HepG2 (cell line): ENCODE measurements around the gene EHBP1. TPM values are rescaled to one million over a fixed set of nuclear protein-coding genes. Genes with fewer than 3 reads are reported as not detected.

Experiments used
- ATAC-seq: fragments of 200-7000 bp; cut with Tn5 transposase; 3 replicates; pipeline ENCODE4 v1.9.1; 2020; ENCODE audit warnings: mild to moderate bottlenecking, moderate library complexity
- BruUV-seq: library from RNA; stranded (reverse); fragments of 400-500 nt; replicated peaks from 2 replicates; lab custom pipeline; 2021; lab: Mats Ljungman, UMichigan
- CTCF ChIA-PET: fragments of 300-600 bp; formaldehyde crosslinking; extraction: SDS; loops from one replicate; lab custom pipeline; 2021; ENCODE audit warnings: low total read pairs, inconsistent platforms, low intra/inter-chr PET ratio; lab: Yijun Ruan, JAX
- POLR2A ChIA-PET: fragments of 350-600 bp; sonication (Branson Sonifier 250); formaldehyde crosslinking; loops from one replicate; lab custom pipeline; 2020; ENCODE audit warnings: antibody characterized with exemption, inconsistent platforms; lab: Yijun Ruan, JAX
- DNase-seq: peaks from one replicate; pipeline ENCODE4 v3.0.0-alpha.2; 2015; ENCODE audit warnings: low spot score
- FAIRE-seq: peaks from 3 replicates; lab custom pipeline; 2011; peaks lifted over from hg19 to GRCh38; lab: Jason Lieb, UNC
- H2AFZ ChIP-seq: one replicate; pipeline ENCODE4 v1.6.1; 2011; ENCODE audit warnings: low read length, inconsistent platforms
- H3K27ac ChIP-seq: fragments of 300-600 bp; 3 replicates; pipeline ENCODE4 v1.8.0; 2011; ENCODE audit warnings: mixed run types, mild to moderate bottlenecking, mixed read lengths, low read length, inconsistent platforms; ENCODE audit not compliant: insufficient read depth; ENCODE audit errors: extremely low read length
- H3K27me3 ChIP-seq, 2 experiments: fragments of 200-600 bp in 1 of 2; 2 replicates in 1 of 2; 3 replicates in 1 of 2; pipeline versions ENCODE4 v1.6.0 to v1.8.0; 2011; ENCODE audit warnings: low read length in 2 of 2, mild to moderate bottlenecking in 2 of 2, moderate library complexity in 2 of 2, inconsistent platforms in 1 of 2; ENCODE audit not compliant: insufficient read depth in 2 of 2, control insufficient read depth in 1 of 2
- H3K36me3 ChIP-seq, 2 experiments: fragments of 200-600 bp in 1 of 2; replicated peaks in 1 of 2; 2 replicates in 1 of 2; 3 replicates in 1 of 2; pipeline versions ENCODE4 v1.5.1 to v1.8.0; 2011; ENCODE audit warnings: low read length in 2 of 2, inconsistent platforms in 1 of 2; ENCODE audit not compliant: insufficient read depth in 2 of 2, control insufficient read depth in 1 of 2
- H3K4me1 ChIP-seq: 2 replicates; pipeline ENCODE4 v1.5.1; 2012; ENCODE audit warnings: low read length, inconsistent platforms; ENCODE audit not compliant: insufficient read depth
- H3K4me2 ChIP-seq: 2 replicates; pipeline ENCODE4 v1.6.0; 2011; ENCODE audit warnings: low read depth, low read length, inconsistent platforms
- H3K4me3 ChIP-seq, 3 experiments: fragments of 200-600 bp in 1 of 3; sonication (generic), shearing (Covaris generic) in 1 of 3; replicated peaks in 1 of 3; 2 replicates each; pipeline ENCODE4 v1.5.1; 2011 to 2016; ENCODE audit warnings: low read length in 3 of 3, inconsistent platforms in 2 of 3, low read depth in 2 of 3, mild to moderate bottlenecking in 2 of 3, control low read depth in 1 of 3, mixed read lengths in 1 of 3; ENCODE audit not compliant: insufficient read depth in 1 of 3
- H3K79me2 ChIP-seq: one replicate; pipeline ENCODE4 v1.6.1; 2011; ENCODE audit warnings: low read length, inconsistent platforms; ENCODE audit not compliant: insufficient read depth
- H3K9ac ChIP-seq: 2 replicates; pipeline ENCODE4 v1.6.0; 2011; ENCODE audit warnings: mild to moderate bottlenecking, low read depth, low read length, inconsistent platforms; ENCODE audit not compliant: insufficient read depth
- H3K9me3 ChIP-seq: 2 replicates; pipeline ENCODE4 v1.5.1; 2012; ENCODE audit warnings: mild to moderate bottlenecking, low read length
- H4K20me1 ChIP-seq: 2 replicates; pipeline ENCODE4 v1.6.0; 2011; ENCODE audit warnings: inconsistent platforms, mild to moderate bottlenecking, low read length, moderate library complexity; ENCODE audit not compliant: insufficient read depth
- AHDC1 ChIP-seq: sonication (generic); formaldehyde crosslinking; IDR thresholded peaks from 2 replicates; pipeline ENCODE4 v1.5.1; 2020; ENCODE audit warnings: mild to moderate bottlenecking, missing genetic modification reagents, borderline replicate concordance
- NCOA1 ChIP-seq: sonication (generic); formaldehyde crosslinking; IDR thresholded peaks from 2 replicates; pipeline ENCODE4 v1.9.0; 2021; ENCODE audit warnings: missing genetic modification reagents
- NFIC ChIP-seq: IDR thresholded peaks from 2 replicates; pipeline ENCODE4 v1.6.1; 2012; ENCODE audit warnings: mild to moderate bottlenecking, low read length, inconsistent platforms
- RBM22 ChIP-seq: fragments of 200-400 bp; formaldehyde crosslinking; optimal IDR thresholded peaks from 2 replicates; pipeline ENCODE3; 2017; ENCODE audit warnings: mild to moderate bottlenecking, low read length, moderate library complexity
- SMC3 ChIP-seq: IDR thresholded peaks from 2 replicates; pipeline ENCODE4 v1.6.1; 2011; ENCODE audit warnings: low read length, improper control_type of control experiment
- TERF1 ChIP-seq: sonication (generic); formaldehyde crosslinking; IDR thresholded peaks from 2 replicates; pipeline ENCODE4 v1.8.0; 2022; ENCODE audit warnings: mild to moderate bottlenecking, missing genetic modification reagents, moderate library complexity
- in situ Hi-C: cut with HindIII; loops from 2 replicates; pipeline ENCODE4 v1.10.0; 2017; ENCODE audit warnings: low pct_unique_long_range_greater_than_20kb; ENCODE audit not compliant: extremely low pct_ligation_motif_present
- intact Hi-C: fragments of 100-400 bp; cut with micrococcal nuclease; formaldehyde crosslinking; loops from one replicate; pipeline ENCODE4 v1.10.0; 2022; ENCODE audit not compliant: unreplicated experiment
- polyA plus RNA-seq, 8 experiments: library from polyadenylated mRNA; depleted of rRNA in 3 of 8; stranded (reverse) in 7 of 8; unstranded in 1 of 8; fragments of >200 nt; fragmentation: Illumina TruSeq in 4 of 8; extraction: Trizol in 4 of 8; gene quantifications; 2 replicates each; pipeline versions ENCODE4 v1.2.1 to v1.2.3, GENCODE V29; 2011 to 2016; ENCODE audit warnings: low read depth in 4 of 8, missing spikeins in 1 of 8, mixed read lengths in 1 of 8; ENCODE audit not compliant: insufficient read depth in 1 of 8
- total RNA-seq, 5 experiments: library from RNA; depleted of rRNA; stranded (reverse); fragments of >200 nt; fragmentation: Illumina TruSeq; extraction: Trizol; gene quantifications; 2 replicates each; pipeline ENCODE4 v1.2.3, GENCODE V29; 2016; ENCODE audit warnings: low read depth in 1 of 5

The EHBP1 gene
- total and polyA plus RNA-seq, 2 of the 13 experiments (the other 11 are each of a cell fraction or from before 2014, with no cell fraction given): 93.5 to 146 TPM

- peak; percentile 30; the same call in 1 of the 2 replicates for TF ChIP-seq AHDC1 (CRISPR knock-in tag)
- peak; percentile 73; the same call in 1 of the 2 replicates for TF ChIP-seq NFIC
- TF ChIP-seq TERF1 (CRISPR knock-in tag): no peak
Observed at GRCh38 chr2:62794791-62795190, 89.3 kb downstream of the EHBP1 start (continued).

GRCh38 chr2:62795341-62795740 is 89.8 kb downstream of the EHBP1 start:
- Histone ChIP-seq H3K9ac (no peak overlapping the region), H4K20me1 (peaks cover 32% of the 10 kb centered on the region; the same call in 1 of the 2 replicates), H2AFZ (no peak overlapping the region), H3K27ac (no peak overlapping the region), H3K9me3 (no peaks in the 10 kb centered on the region), H3K4me2 (no peak overlapping the region), H3K4me1 (peaks cover 37% of the 10 kb centered on the region), H3K27me3 (no peaks in the 10 kb centered on the region), H3K4me3 (no peak overlapping the region), H3K79me2 (peaks cover 83% of the 10 kb centered on the region), H3K36me3 (peaks cover 5 to 14% of the 10 kb centered on the region in 2 experiments)
- DNase-seq: no peak
- in situ Hi-C loops (no loop called here), intact Hi-C loops (no loop called here)
- FAIRE-seq: no peak
- no peak for ATAC-seq
- no TSS peak for BruUV-seq
- TF ChIP-seq NCOA1 (CRISPR knock-in tag): no peak
- TF ChIP-seq SMC3: no peak
- peak; percentile 52 for TF ChIP-seq RBM22
- ChIA-PET POLR2A (interaction anchor here (1.0 kb wide), 1 partner anchor 338 kb away, joined by 3 read pairs; no protein-coding TSS in a partner anchor), CTCF (no interaction called here)
